HAP-1 (cell line): ENCODE results near the gene SON.
A peak's percentile ranks its signal among the peaks of the same experiment; 100 is the strongest.
"Not testable (repeated sequence)": the region's sequence is repeated elsewhere in the genome, so short reads cannot be mapped to it uniquely, and the experiment has no call there.

Experiments used
- DNase-seq, 2 experiments: peaks; one replicate each; pipeline ENCODE4 v3.0.0-alpha.2; 2016 to 2020; ENCODE audit warnings: low spot score in 2 of 2
- H3K27me3 ChIP-seq: fragments of 250-450 bp; sonication (Bioruptor Pico); 2 replicates; pipeline ENCODE4 v1.5.1; 2020; ENCODE audit warnings: low read depth, mild to moderate bottlenecking, moderate library complexity
- H3K36me3 ChIP-seq: fragments of 250-450 bp; sonication (Bioruptor Pico); replicated peaks from 2 replicates; pipeline ENCODE4 v1.5.1; 2020; ENCODE audit warnings: mild to moderate bottlenecking
- H3K4me1 ChIP-seq: fragments of 250-450 bp; sonication (Bioruptor Pico); 2 replicates; pipeline ENCODE4 v1.5.1; 2020; ENCODE audit warnings: mild to moderate bottlenecking
- H3K4me3 ChIP-seq: fragments of 250-450 bp; sonication (Bioruptor Pico); 2 replicates; pipeline ENCODE4 v1.5.1; 2020; ENCODE audit warnings: mild to moderate bottlenecking, moderate library complexity
- H3K9me3 ChIP-seq: fragments of 250-450 bp; sonication (Bioruptor Pico); 2 replicates; pipeline ENCODE4 v1.5.1; 2020; ENCODE audit warnings: mild to moderate bottlenecking, moderate library complexity
- in situ Hi-C: fragments of 300-500 bp; cut with MboI; formaldehyde crosslinking; loops from 3 replicates; pipeline ENCODE4 v1.14.3; 2020; ENCODE audit warnings: low sequenced_read_pairs, inconsistent platforms, mixed read lengths

SON gene, protein sequence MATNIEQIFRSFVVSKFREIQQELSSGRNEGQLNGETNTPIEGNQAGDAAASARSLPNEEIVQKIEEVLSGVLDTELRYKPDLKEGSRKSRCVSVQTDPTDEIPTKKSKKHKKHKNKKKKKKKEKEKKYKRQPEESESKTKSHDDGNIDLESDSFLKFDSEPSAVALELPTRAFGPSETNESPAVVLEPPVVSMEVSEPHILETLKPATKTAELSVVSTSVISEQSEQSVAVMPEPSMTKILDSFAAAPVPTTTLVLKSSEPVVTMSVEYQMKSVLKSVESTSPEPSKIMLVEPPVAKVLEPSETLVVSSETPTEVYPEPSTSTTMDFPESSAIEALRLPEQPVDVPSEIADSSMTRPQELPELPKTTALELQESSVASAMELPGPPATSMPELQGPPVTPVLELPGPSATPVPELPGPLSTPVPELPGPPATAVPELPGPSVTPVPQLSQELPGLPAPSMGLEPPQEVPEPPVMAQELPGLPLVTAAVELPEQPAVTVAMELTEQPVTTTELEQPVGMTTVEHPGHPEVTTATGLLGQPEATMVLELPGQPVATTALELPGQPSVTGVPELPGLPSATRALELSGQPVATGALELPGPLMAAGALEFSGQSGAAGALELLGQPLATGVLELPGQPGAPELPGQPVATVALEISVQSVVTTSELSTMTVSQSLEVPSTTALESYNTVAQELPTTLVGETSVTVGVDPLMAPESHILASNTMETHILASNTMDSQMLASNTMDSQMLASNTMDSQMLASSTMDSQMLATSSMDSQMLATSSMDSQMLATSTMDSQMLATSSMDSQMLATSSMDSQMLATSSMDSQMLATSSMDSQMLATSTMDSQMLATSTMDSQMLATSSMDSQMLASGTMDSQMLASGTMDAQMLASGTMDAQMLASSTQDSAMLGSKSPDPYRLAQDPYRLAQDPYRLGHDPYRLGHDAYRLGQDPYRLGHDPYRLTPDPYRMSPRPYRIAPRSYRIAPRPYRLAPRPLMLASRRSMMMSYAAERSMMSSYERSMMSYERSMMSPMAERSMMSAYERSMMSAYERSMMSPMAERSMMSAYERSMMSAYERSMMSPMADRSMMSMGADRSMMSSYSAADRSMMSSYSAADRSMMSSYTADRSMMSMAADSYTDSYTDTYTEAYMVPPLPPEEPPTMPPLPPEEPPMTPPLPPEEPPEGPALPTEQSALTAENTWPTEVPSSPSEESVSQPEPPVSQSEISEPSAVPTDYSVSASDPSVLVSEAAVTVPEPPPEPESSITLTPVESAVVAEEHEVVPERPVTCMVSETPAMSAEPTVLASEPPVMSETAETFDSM (N-terminal part only)

DNA sequence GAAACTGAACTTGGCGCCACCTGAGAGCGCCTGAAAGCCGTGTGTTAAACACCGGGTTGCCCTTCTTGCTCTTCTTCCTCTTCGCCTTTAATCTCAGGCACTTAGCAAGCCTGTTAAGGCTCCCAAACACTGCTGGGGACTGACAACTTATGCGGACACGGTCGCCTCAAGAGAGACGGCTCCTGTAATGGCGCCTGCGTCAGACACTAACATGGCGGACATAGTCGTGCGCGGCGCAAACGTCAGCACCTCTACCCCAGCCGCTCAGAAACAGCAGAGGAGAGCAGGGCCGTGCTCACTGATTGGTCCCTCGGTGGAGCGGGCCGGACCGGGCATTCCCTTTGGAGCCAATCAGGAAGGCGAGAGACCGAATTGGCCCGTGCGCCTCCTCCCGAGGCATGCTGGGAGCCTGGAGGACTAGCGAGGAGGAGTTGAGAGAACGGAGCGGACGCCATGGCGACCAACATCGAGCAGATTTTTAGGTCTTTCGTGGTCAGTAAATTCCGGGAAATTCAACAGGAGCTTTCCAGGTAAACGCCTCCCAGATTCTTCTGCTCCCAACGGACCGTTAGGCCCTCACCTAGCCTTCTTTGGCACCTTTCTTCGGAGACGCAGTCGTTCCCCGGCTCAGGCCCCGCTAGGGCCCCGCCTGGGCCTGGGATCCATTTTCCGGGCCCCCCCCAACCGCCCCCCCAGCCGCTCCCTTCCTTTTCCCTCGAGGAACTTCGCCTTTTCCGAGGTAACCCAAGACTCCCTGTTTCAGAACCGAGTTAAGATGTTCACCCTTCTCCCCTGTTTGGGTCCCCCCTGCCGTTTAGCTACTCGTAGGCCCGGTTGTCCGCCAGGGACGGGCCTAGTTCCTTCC lies at the start of gene SON:
TSS of gene SON (plus strand) at position 399 of the 865 bp plus-strand sequence. CDS start at position 454, 55 bp downstream.
- no peaks in the 10 kb centered on the region for H3K9me3 ChIP-seq
- peak; percentile 98 for DNase-seq
- peaks cover 43% of the 10 kb centered on the region for H3K36me3 ChIP-seq
- peaks cover 18% of the 10 kb centered on the region for H3K4me1 ChIP-seq
- peak within 1 kb of the TSS; percentile 92 for H3K4me3 ChIP-seq
- no peaks in the 10 kb centered on the region for H3K27me3 ChIP-seq
- in situ Hi-C loops: no loop called here

DNA sequence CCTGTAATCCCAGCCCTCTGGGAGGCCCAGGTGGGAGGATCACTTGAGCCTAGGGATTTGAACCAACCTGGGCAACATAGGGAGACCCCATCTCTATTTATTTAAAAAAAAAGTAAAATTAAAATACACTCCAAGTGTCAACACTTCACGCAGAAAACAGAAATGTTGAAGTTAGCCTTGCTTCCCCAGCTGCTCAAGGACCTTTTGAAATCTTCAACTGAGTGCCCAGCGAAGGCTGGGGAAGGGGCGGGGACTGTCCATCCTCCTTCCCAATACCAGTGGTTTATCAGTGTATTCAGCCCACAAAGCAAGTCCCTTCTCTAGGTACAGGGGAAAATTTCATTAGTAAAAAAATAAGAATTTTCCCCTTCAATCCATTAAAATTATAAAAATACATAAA lies 49.1 kb upstream of the SON start:
- Histone ChIP-seq H3K9me3 (no peaks in the 10 kb centered on the region), H3K36me3 (no peaks in the 10 kb centered on the region), H3K4me1 (no peaks in the 10 kb centered on the region), H3K4me3 (no peak overlapping the region), H3K27me3 (no peaks in the 10 kb centered on the region)
- in situ Hi-C loops: loop anchor here (25.0 kb wide), 1 partner anchor 94 kb away; the partner anchor contains the start of gene DONSON
- DNase-seq: no peak

DNA sequence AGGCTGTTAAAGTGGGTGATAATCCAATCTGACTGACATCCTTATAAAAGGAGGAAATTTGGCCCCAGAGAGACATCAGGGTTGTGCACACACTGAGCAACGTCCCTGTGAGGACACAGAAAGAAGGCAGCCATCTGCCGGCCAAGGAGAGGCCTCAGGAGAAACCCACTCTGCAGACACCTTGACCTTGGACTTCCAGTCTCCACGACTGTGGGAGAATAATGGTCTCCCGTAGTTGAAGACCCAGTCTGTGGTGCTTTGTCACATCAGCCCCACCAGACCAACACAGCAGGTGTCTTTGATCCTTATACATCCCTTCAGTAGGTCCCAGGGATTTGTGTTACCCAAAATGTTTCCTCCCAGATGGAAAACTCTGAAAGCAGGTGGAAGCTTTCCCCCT lies 47.1 kb upstream of the SON start:
- H3K36me3 ChIP-seq: no peaks in the 10 kb centered on the region
- in situ Hi-C loops: loop anchor here (25.0 kb wide), 1 partner anchor 92 kb away; the partner anchor contains the start of gene DONSON
- no peaks in the 10 kb centered on the region for H3K4me1 ChIP-seq
- DNase-seq: no peak
- no peak overlapping the region for H3K4me3 ChIP-seq
- H3K27me3 ChIP-seq: no peaks in the 10 kb centered on the region
- H3K9me3 ChIP-seq: no peaks in the 10 kb centered on the region

DNA sequence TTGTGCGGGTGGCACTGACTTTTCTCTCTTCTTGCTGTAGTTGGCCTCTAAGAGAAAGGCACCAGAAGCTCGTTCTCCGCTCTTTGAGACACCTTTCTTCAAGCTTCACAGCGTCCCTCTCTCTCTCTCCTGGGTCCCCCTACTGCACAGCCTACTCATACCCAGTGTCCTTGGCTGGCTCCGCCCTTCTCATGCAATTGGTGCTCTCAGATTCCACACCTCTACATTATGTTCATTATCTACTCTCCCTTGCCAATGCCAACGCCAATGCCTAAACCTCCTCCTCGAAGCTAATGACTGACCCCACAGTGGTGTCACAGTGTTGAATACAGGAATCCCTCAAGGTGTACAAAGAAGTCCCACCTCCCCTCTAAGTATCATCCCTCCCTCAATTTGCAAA lies 46.5 kb upstream of the SON start:
- Histone ChIP-seq H3K27me3 (no peaks in the 10 kb centered on the region), H3K4me1 (no peaks in the 10 kb centered on the region), H3K9me3 (no peaks in the 10 kb centered on the region), H3K36me3 (0 out of 2 replicates have a peak, but pooled peaks cover 2% of the 10 kb centered on the region), H3K4me3 (no peak overlapping the region)
- in situ Hi-C loops: loop anchor here (25.0 kb wide), 1 partner anchor 91 kb away; the partner anchor contains the start of gene DONSON
- DNase-seq: peak in 1 of 2 experiments; percentile 19

DNA sequence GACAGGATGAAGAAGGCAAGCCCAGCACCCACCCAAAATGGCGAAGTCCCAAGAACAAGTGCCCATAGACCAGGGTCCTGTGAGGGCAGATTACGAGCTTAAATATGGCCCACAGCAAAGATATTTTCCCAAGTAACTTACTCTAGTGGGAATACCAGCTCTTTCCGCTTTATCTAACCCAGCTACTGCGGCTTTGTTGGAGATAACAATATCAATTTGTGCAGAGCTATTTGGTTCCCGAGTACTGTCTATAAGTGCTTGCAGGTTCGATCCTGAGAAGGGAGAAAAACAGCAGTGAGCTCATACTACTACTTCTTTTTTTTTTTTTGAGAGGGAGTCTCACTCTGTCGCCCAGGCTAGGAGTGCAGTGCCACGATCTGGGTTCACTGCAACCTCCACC lies 37.0 kb upstream of the SON start:
- DNase-seq: no peak
- no peaks in the 10 kb centered on the region for H3K27me3 ChIP-seq
- peaks cover 67% of the 10 kb centered on the region for H3K36me3 ChIP-seq
- no peaks in the 10 kb centered on the region for H3K4me1 ChIP-seq
- in situ Hi-C loops: no loop called here
- no peak overlapping the region for H3K4me3 ChIP-seq
- no peaks in the 10 kb centered on the region for H3K9me3 ChIP-seq

DNA sequence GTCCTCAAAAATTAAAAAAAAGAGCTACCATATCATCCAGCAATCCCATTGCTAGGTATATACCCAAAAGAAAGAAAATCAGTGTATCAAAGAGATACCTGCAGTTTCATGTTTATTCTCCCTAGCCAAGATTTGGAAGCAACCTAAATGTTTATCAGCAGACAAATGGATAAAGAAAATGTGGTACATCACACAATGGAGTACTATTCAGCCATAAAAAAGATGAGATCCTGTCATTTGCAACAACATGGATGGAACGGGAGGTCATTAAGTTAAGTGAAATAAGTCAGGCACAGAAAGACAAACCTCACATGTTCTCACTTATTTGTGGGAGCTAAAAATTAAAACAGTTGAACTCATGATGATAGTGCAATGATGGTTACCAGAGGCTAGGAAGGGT lies 35.8 kb upstream of the SON start:
- DNase-seq, in situ Hi-C loops, H3K9me3 ChIP-seq, H3K4me3 ChIP-seq, H3K27me3 ChIP-seq, H3K4me1 ChIP-seq: not testable (repeated sequence)
- H3K36me3 ChIP-seq: peaks cover 73% of the 10 kb centered on the region

DNA sequence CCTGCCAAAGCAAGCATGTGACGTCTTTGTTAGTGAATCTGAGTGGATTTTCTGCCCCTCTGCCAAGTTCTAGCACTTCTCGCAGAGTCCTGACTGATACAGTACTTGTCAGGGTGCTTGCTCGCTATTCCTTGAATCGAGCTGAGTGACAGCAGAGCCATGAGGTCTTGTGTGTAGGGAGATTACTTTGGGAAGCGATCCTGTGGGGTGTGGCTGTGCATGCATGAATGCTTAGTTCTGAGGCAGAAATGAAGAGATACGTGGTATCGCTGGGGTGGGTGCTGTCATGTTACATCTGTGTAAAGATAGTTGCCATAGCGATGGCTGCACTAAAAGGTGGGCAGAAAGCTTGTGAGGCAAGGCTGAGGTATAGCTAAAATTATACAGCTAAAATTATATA lies 32.0 kb upstream of the SON start:
- in situ Hi-C loops: no loop called here
- H3K9me3 ChIP-seq: no peaks in the 10 kb centered on the region
- no peak overlapping the region for H3K4me3 ChIP-seq
- no peak for DNase-seq
- peaks cover 84% of the 10 kb centered on the region for H3K36me3 ChIP-seq
- H3K27me3 ChIP-seq: no peaks in the 10 kb centered on the region
- H3K4me1 ChIP-seq: no peaks in the 10 kb centered on the region

DNA sequence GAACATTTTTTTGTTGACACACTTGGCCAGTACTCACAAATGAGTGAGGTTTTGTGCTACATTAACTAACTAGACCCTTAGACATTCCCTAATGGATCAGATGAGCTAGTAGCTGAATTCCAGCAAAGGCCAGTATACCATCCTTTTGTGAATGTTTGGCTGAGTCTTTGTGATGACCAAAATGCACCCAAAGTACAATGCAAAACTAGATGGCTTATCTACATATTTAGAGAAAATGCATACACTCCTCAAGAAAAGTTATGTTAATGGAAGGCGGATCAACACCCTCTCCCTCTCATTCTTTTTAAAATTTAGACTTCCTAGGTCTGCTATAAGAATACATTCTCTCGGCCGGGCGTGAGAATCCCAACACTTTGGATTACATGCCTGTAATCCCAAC lies 31.2 kb upstream of the SON start:
- Histone ChIP-seq H3K4me1 (no peaks in the 10 kb centered on the region), H3K9me3 (no peaks in the 10 kb centered on the region), H3K36me3 (peaks cover 84% of the 10 kb centered on the region), H3K27me3 (no peaks in the 10 kb centered on the region), H3K4me3 (no peak overlapping the region)
- in situ Hi-C loops: no loop called here
- DNase-seq: no peak

DNA sequence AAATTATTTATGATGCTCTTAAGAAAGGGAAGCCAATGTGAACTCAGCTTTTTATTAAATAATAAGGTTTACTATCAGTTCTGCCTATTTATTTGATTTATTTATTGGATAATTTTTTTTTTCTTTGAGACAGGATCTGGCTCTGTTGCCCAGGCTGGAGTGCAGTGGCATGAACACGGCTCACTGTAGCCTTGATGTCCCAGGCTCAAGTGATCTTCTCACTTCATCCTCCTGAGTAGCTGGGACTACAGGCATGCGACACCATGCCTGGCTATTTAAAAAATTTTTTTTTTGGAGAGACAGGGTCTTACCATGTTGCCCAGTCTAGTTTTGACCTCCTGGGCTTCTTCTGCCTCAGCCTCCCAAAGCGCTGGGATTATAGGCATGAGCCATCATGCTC lies 30.4 kb upstream of the SON start:
- Histone ChIP-seq H3K27me3 (no peaks in the 10 kb centered on the region), H3K36me3 (peaks cover 84% of the 10 kb centered on the region), H3K4me3 (no peak overlapping the region), H3K4me1 (no peaks in the 10 kb centered on the region), H3K9me3 (no peaks in the 10 kb centered on the region)
- DNase-seq: no peak
- in situ Hi-C loops: no loop called here

DNA sequence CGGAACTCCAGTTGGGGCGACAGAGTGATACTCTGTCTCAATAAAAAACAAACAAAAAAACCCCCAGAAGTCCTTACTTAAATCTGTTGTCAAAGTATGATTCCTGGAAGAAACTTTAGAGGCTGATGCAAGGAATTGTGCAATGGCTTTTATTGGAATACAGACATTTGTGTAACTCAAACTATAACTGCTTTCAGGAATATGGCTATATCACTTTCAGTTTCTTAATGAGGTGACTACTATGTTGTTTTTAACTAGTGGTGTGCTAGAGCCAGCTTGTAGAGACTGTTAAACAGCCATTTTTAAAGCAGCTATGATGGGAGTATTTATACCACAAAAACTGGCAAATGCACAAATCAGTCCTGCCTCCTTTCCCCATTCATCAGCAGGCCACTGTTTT lies 28.6 kb upstream of the SON start:
- DNase-seq: no peak

DNA sequence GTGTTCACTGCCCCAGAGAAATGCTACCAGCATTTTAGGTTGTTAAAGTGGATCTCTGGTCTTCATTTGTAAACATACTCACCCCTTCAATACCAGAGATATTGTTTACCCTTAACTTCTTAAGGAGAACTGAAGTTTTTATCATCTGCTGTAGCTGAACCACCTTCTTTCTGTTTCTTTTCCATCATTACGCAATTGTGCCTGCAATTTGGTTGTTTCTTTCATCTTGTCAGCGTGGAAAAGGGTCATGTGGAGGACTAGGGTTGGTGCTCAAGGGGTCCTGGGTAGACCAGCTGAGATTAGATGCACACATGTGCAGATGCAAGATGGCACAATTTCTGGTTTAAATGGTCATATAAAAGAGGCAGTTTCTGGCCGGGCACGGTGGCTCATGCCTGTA lies 23.9 kb upstream of the SON start:
- H3K36me3 ChIP-seq: peaks cover 70% of the 10 kb centered on the region
- H3K4me1 ChIP-seq: peaks cover 7% of the 10 kb centered on the region; the same call in 1 of the 2 replicates
- H3K4me3 ChIP-seq: no peak overlapping the region
- H3K27me3 ChIP-seq: no peaks in the 10 kb centered on the region
- no peaks in the 10 kb centered on the region for H3K9me3 ChIP-seq
- DNase-seq: no peak
- in situ Hi-C loops: no loop called here

More for the DNA sequence above, 28.6 kb upstream of the SON start:
- peaks cover 90% of the 10 kb centered on the region for H3K36me3 ChIP-seq
- in situ Hi-C loops: no loop called here
- H3K4me3 ChIP-seq: no peak overlapping the region
- no peaks in the 10 kb centered on the region for H3K4me1 ChIP-seq
- H3K27me3 ChIP-seq: no peaks in the 10 kb centered on the region
- H3K9me3 ChIP-seq: no peaks in the 10 kb centered on the region

DNA sequence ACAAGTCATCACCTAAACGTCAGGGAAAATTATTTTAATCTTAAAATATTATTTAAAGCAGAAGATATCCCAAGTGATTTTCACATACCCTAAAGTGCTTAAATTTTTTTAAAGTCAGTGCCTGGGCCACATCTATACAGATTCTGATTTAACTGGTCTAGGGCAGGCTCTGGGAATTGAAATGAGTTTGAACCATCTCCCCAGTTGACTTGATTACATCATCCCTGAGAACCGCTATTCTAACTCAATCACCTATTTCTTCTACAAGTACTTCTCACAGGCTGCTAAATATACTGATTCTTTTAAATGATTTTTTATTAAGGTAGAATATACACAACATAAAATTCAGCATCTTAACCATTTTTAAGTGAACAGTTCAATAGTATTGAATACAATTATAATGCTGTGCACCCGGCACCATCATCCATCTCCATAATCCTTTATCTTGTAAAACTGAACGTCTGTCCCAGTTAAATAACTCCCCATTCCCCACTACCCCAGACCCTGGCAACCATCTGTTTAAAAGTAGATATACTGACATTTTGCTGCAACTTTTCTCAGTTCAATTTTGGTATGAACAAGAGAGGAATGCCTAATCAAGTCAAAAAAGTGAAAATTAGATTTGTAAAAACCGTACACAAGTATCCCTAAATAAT lies 20.4 kb upstream of the SON start:
- no peak overlapping the region for H3K4me3 ChIP-seq
- H3K9me3 ChIP-seq: no peaks in the 10 kb centered on the region
- no peak for DNase-seq
- peaks cover 70% of the 10 kb centered on the region for H3K36me3 ChIP-seq
- no peaks in the 10 kb centered on the region for H3K27me3 ChIP-seq
- H3K4me1 ChIP-seq: peaks cover 7% of the 10 kb centered on the region; the same call in 1 of the 2 replicates
- in situ Hi-C loops: no loop called here
